Measurements from ENCODE around the gene POLRMT.
A peak's percentile ranks its signal among the peaks of the same experiment; 100 is the strongest.
"Not testable (repeated sequence)": the region's sequence is repeated elsewhere in the genome, so short reads cannot be mapped to it uniquely, and the experiment has no call there.

Gene POLRMT

GRCh38 chr19:628168-628567, 5.2 kb downstream of the POLRMT start:
- TF ChIP-seq CTCF (conservative IDR thresholded peaks at IDR 0.05; ENCODE audit: low read depth, low read length): peak; percentile 47
- no peak for DNase-seq (ENCODE audit: low read depth)
- no peak overlapping the region for H3K4me3 ChIP-seq (ENCODE audit: low read length)

- not testable (repeated sequence) for H3K4me3 ChIP-seq (ENCODE audit: low read length); DNase-seq (ENCODE audit: low read depth)
Measured at GRCh38 chr19:626566-626965, 6.8 kb downstream of the POLRMT start.

GRCh38 chr19:625257-625656, 8.1 kb downstream of the POLRMT start:
- DNase-seq (ENCODE audit: low read depth): no peak
- H3K4me3 ChIP-seq (ENCODE audit: low read length): no peak overlapping the region
- TF ChIP-seq CTCF (conservative IDR thresholded peaks at IDR 0.05; ENCODE audit: low read depth, low read length): no peak

GRCh38 chr19:624433-625109, 8.8 kb downstream of the POLRMT start:
- H3K4me3 ChIP-seq (ENCODE audit: low read length): no peak overlapping the region
- DNase-seq (ENCODE audit: low read depth): no peak
- no peak for TF ChIP-seq CTCF (conservative IDR thresholded peaks at IDR 0.05; ENCODE audit: low read depth, low read length)

GRCh38 chr19:623974-624373, 9.4 kb downstream of the POLRMT start:
- TF ChIP-seq CTCF (conservative IDR thresholded peaks at IDR 0.05; ENCODE audit: low read depth, low read length): no peak
- DNase-seq (ENCODE audit: low read depth): no peak
- no peak overlapping the region for H3K4me3 ChIP-seq (ENCODE audit: low read length)

- no peak for TF ChIP-seq CTCF (conservative IDR thresholded peaks at IDR 0.05; ENCODE audit: low read depth, low read length)
Measured at GRCh38 chr19:623175-623916, 10.0 kb downstream of the POLRMT start.

GRCh38 chr19:622666-623065, 10.7 kb downstream of the POLRMT start:
- TF ChIP-seq CTCF (conservative IDR thresholded peaks at IDR 0.05; ENCODE audit: low read depth, low read length): no peak
- no peak overlapping the region for H3K4me3 ChIP-seq (ENCODE audit: low read length)
- no peak for DNase-seq (ENCODE audit: low read depth)

More at GRCh38 chr19:623175-623916, 10.0 kb downstream of the POLRMT start:
- H3K4me3 ChIP-seq (ENCODE audit: low read length): no peak overlapping the region
- DNase-seq (ENCODE audit: low read depth): no peak

Data from retinal pigment epithelial cell (primary cell).